B cell (primary cell): Measurements from ENCODE around the gene NUDT4. TPM values are rescaled to one million over a fixed set of nuclear protein-coding genes. Genes with fewer than 3 reads are reported as not detected.

Source experiments
- ATAC-seq: fragments of 200-7000 bp; cut with Tn5 transposase; one replicate; pipeline ENCODE4 v1.10.0; 2021; ENCODE audit warnings: low read depth, mild to moderate bottlenecking, moderate number of reproducible peaks, moderate library complexity
- CTCF ChIA-PET: fragments of 350-600 bp; sonication (Branson Sonifier 250); formaldehyde crosslinking; loops from one replicate; lab custom pipeline; 2021; ENCODE audit warnings: antibody characterized with exemption, inconsistent platforms; lab: Charles Lee
- POLR2A ChIA-PET: fragments of 350-600 bp; sonication (Branson Sonifier 250); formaldehyde crosslinking; loops from one replicate; lab custom pipeline; 2021; ENCODE audit warnings: antibody characterized with exemption; lab: Charles Lee
- DNase-seq: peaks from one replicate; pipeline ENCODE4 v3.0.0; 2013
- H2AFZ ChIP-seq: 2 replicates; pipeline ENCODE4 v1.6.1; 2012; ENCODE audit warnings: mild to moderate bottlenecking, low read depth, low read length; ENCODE audit not compliant: insufficient read depth, poor library complexity, severe bottlenecking
- H3K27ac ChIP-seq, 2 donors: 1 replicate in 1 of 2; 2 replicates in 1 of 2; pipeline ENCODE4 v1.5.1; 2012 to 2013; ENCODE audit warnings: low read length in 2 of 2, mild to moderate bottlenecking in 2 of 2, moderate library complexity in 1 of 2
- H3K27me3 ChIP-seq, 4 experiments: fragments of 200-600 bp in 1 of 4; sonication (generic) in 1 of 4; replicated peaks in 1 of 4; 1 replicate in 2 of 4; 2 replicates in 2 of 4; pipeline versions ENCODE4 v1.6.1 to v1.7.0; 2013 to 2016; ENCODE audit warnings: low read length in 3 of 4, mild to moderate bottlenecking in 2 of 4, mixed read lengths in 1 of 4, moderate library complexity in 1 of 4; ENCODE audit not compliant: insufficient read depth in 4 of 4, control insufficient read depth in 3 of 4; ENCODE audit errors: control extremely low read depth in 1 of 4
- H3K36me3 ChIP-seq, 2 experiments: replicated peaks in 1 of 2; 1 replicate in 1 of 2; 2 replicates in 1 of 2; pipeline versions ENCODE4 v1.6.1 to v1.7.1; 2013; ENCODE audit warnings: low read length in 1 of 2; ENCODE audit not compliant: insufficient read depth in 2 of 2, control insufficient read depth in 1 of 2; ENCODE audit errors: control extremely low read depth in 1 of 2, extremely low read depth in 1 of 2
- H3K4me1 ChIP-seq, 2 donors: fragments of 200-600 bp in 1 of 2; sonication (generic) in 1 of 2; 1 replicate in 1 of 2; 2 replicates in 1 of 2; pipeline versions ENCODE4 v1.5.1 to v1.6.1; 2013 to 2017; ENCODE audit warnings: low read length in 2 of 2; ENCODE audit not compliant: control insufficient read depth in 2 of 2, insufficient read depth in 2 of 2
- H3K4me2 ChIP-seq: replicated peaks from 2 replicates; pipeline ENCODE3; 2012; ENCODE audit warnings: mild to moderate bottlenecking, low read depth, low read length; ENCODE audit not compliant: poor library complexity, severe bottlenecking
- H3K4me3 ChIP-seq, 5 experiments: fragments of 200-600 bp in 1 of 5; sonication (generic) in 1 of 5; 1 replicate in 3 of 5; 2 replicates in 2 of 5; pipeline versions ENCODE4 v1.5.1 to v1.7.0; 2011 to 2016; ENCODE audit warnings: low read length in 4 of 5, mild to moderate bottlenecking in 4 of 5, low read depth in 2 of 5, control low read depth in 1 of 5, moderate library complexity in 1 of 5; ENCODE audit not compliant: insufficient read depth in 1 of 5; ENCODE audit errors: control extremely low read depth in 1 of 5, extremely low read depth in 1 of 5
- H3K79me2 ChIP-seq: fragments of 200-600 bp; sonication (generic); one replicate; pipeline ENCODE4 v1.6.0; 2016; ENCODE audit warnings: low read length; ENCODE audit not compliant: control insufficient read depth, insufficient read depth
- H3K9ac ChIP-seq: fragments of 200-600 bp; sonication (generic); 2 replicates; pipeline ENCODE4 v1.6.1; 2017; ENCODE audit warnings: mild to moderate bottlenecking, low read length, moderate library complexity
- H3K9me3 ChIP-seq, 3 donors: one replicate each; pipeline versions ENCODE4 v1.6.1 to v1.7.1; 2013; ENCODE audit warnings: low read length in 2 of 3; ENCODE audit not compliant: control insufficient read depth in 2 of 3, insufficient read depth in 1 of 3; ENCODE audit errors: control extremely low read depth in 1 of 3
- H4K20me1 ChIP-seq: 2 replicates; pipeline ENCODE4 v1.6.0; 2012; ENCODE audit warnings: mild to moderate bottlenecking, low read length; ENCODE audit not compliant: insufficient read depth, control insufficient read depth, poor library complexity, severe bottlenecking
- H3K27ac Mint-ChIP-seq: one replicate; pipeline ENCODE4 v1.8.0; 2021; ENCODE audit warnings: mixed read lengths
- H3K27me3 Mint-ChIP-seq: one replicate; pipeline ENCODE4 v1.8.0; 2021; ENCODE audit warnings: mixed read lengths
- H3K4me1 Mint-ChIP-seq: one replicate; pipeline ENCODE4 v1.8.0; 2021; ENCODE audit warnings: mixed read lengths
- H3K4me3 Mint-ChIP-seq: one replicate; pipeline ENCODE4 v1.8.0; 2021; ENCODE audit warnings: mixed read lengths
- H3K9me3 Mint-ChIP-seq: one replicate; pipeline ENCODE4 v1.8.0; 2022; ENCODE audit warnings: mixed read lengths; ENCODE audit not compliant: insufficient read depth
- EZH2 ChIP-seq: IDR thresholded peaks from 2 replicates; pipeline ENCODE4 v1.6.1; 2012; ENCODE audit warnings: borderline replicate concordance, low read depth, mild to moderate bottlenecking, moderate library complexity, low read length; ENCODE audit not compliant: insufficient read depth, poor library complexity, severe bottlenecking
- whole genome bisulfite sequencing: methylation state at CpG from one replicate; pipeline ENCODE4 v1.1.5; 2013; ENCODE audit warnings: missing lambda C conversion rate; ENCODE audit not compliant: insufficient coverage; 5-methylcytosine and 5-hydroxymethylcytosine counted together
- intact Hi-C: fragments of 100-400 bp; cut with micrococcal nuclease; formaldehyde crosslinking; loops from one replicate; pipeline ENCODE4 v1.10.0; 2022
- polyA plus RNA-seq: library from polyadenylated mRNA; depleted of rRNA; stranded (reverse); fragments of >200 nt; gene quantifications from 2 replicates; pipeline ENCODE4 v1.2.3, GENCODE V29; 2012
- total RNA-seq, 2 donors: library from RNA; stranded (reverse); fragments of 120-200 nt in 1 of 2; gene quantifications; 1 replicate in 1 of 2; 2 replicates in 1 of 2; pipeline versions ENCODE4 v1.2.3 to v1.2.4, GENCODE V29; 2013 to 2022
- TF ChIP-seq, protein P1 (sequence below): fragments of 200-600 bp; IDR thresholded peaks from one replicate; pipeline ENCODE4 v1.8.0; 2022; ENCODE audit warnings: antibody characterized with exemption, mild to moderate bottlenecking

The NUDT4 gene
- total and polyA plus RNA-seq, 2 donors (not counting 1 experiment from before 2014, with no cell fraction given), result 18.3 to 56.8 TPM

- Mint-ChIP-seq H3K4me1 (peaks cover 47% of the 10 kb centered on the region), H3K4me3 (peak overlapping the region; percentile 98), H3K27ac (peak overlapping the region; percentile 98), H3K9me3 (no peaks in the 10 kb centered on the region), H3K27me3 (no peaks in the 10 kb centered on the region)
- Histone ChIP-seq H3K27ac (peak overlapping the region in 1 of 2 donors; percentile 89), H3K36me3 (no peaks in the 10 kb centered on the region), H4K20me1 (peaks cover 26% of the 10 kb centered on the region), H3K9ac (peak overlapping the region; percentile 90), H3K4me1 (peaks cover 20 to 40% of the 10 kb centered on the region in 2 donors), H3K4me2 (peak overlapping the region; percentile 72), H3K27me3 (no peaks in the 10 kb centered on the region), H3K9me3 (no peaks in the 10 kb centered on the region), H2AFZ (peak overlapping the region; percentile 90), H3K79me2 (peaks cover 68% of the 10 kb centered on the region), H3K4me3 (peak overlapping the region in 4 of 5 experiments; percentile 73 to 96 (median 87))
- ChIA-PET CTCF (interaction anchor here (0.6 to 6.4 kb wide), 13 partner anchors 11 to 723 kb away, joined by 3 to 70 read pairs (median 5); partner anchors contain the start of gene MRPL42), POLR2A (no interaction called here)
- no peak for TF ChIP-seq EZH2
- TF ChIP-seq, protein P1, sequence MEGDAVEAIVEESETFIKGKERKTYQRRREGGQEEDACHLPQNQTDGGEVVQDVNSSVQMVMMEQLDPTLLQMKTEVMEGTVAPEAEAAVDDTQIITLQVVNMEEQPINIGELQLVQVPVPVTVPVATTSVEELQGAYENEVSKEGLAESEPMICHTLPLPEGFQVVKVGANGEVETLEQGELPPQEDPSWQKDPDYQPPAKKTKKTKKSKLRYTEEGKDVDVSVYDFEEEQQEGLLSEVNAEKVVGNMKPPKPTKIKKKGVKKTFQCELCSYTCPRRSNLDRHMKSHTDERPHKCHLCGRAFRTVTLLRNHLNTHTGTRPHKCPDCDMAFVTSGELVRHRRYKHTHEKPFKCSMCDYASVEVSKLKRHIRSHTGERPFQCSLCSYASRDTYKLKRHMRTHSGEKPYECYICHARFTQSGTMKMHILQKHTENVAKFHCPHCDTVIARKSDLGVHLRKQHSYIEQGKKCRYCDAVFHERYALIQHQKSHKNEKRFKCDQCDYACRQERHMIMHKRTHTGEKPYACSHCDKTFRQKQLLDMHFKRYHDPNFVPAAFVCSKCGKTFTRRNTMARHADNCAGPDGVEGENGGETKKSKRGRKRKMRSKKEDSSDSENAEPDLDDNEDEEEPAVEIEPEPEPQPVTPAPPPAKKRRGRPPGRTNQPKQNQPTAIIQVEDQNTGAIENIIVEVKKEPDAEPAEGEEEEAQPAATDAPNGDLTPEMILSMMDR, result no peak
- DNase-seq (no peak), ATAC-seq (no peak)
- intact Hi-C loops, result loop anchor here (1.0 to 5.0 kb wide), 5 partner anchors 11 to 362 kb away; partner anchors contain the start of gene SOCS2
Observed at GRCh38 chr12:93379981-93380361, 2.2 kb downstream of the NUDT4 start.

- no peaks in the 10 kb centered on the region for H3K36me3 ChIP-seq
- H3K27ac Mint-ChIP-seq, result peak overlapping the region; percentile 11
- peaks cover 74% of the 10 kb centered on the region for H3K79me2 ChIP-seq
- H3K9me3 Mint-ChIP-seq, result no peaks in the 10 kb centered on the region
- H3K4me1 ChIP-seq, result peaks cover 20 to 43% of the 10 kb centered on the region in 2 donors
- POLR2A ChIA-PET, result interaction anchor here (0.5 kb wide), 1 partner anchor 11 kb away, joined by 3 read pairs; no protein-coding TSS in a partner anchor
- 48% methylated on average over 2 of the region's 2 CpGs for WGBS
- H3K27ac ChIP-seq, result no peak overlapping the region
- peak overlapping the region; percentile 72 for H3K4me2 ChIP-seq
- intact Hi-C loops, result loop anchor here (1.0 to 2.0 kb wide), 2 partner anchors 11 to 38 kb away; no protein-coding TSS in a partner anchor
- peak overlapping the region; percentile 64 for H3K4me3 Mint-ChIP-seq
- ATAC-seq (no peak), DNase-seq (peak; percentile 46)
- H3K27me3 ChIP-seq, result no peaks in the 10 kb centered on the region
- TF ChIP-seq EZH2, result no peak
- TF ChIP-seq, protein P1, result peak; percentile 19
- peaks cover 53% of the 10 kb centered on the region for H3K4me1 Mint-ChIP-seq
- peak overlapping the region; percentile 90 for H3K9ac ChIP-seq
- peaks cover 32% of the 10 kb centered on the region for H4K20me1 ChIP-seq
- no peak overlapping the region for H2AFZ ChIP-seq
- peak overlapping the region in 4 of 5 experiments; percentile 1 to 96 (median 50) for H3K4me3 ChIP-seq
- no peaks in the 10 kb centered on the region for H3K27me3 Mint-ChIP-seq
- H3K9me3 ChIP-seq, result no peaks in the 10 kb centered on the region
- CTCF ChIA-PET, result interaction anchor here (0.6 to 6.4 kb wide), 16 partner anchors 10 to 722 kb away, joined by 3 to 70 read pairs (median 5); partner anchors contain the start of gene MRPL42
Observed at GRCh38 chr12:93380480-93381121, 2.9 kb downstream of the NUDT4 start.
